Measurements from ENCODE around the gene MINDY3.

- no peak for TF ChIP-seq CTCF (IDR thresholded peaks at IDR 0.05; ENCODE audit: low read depth, low read length, poor library complexity, severe bottlenecking)
- no peak for TF ChIP-seq EZH2phosphoT487 (IDR thresholded peaks at IDR 0.05; ENCODE audit: borderline replicate concordance, low read length)
Measured at GRCh38 chr10:15869935-15870334, 9.6 kb upstream of the MINDY3 start.

Measured in DOHH2 (cell line).